IPS-NIHi11 (cell line): ENCODE data around the gene EGFL7.
"Not testable (repeated sequence)": the region's sequence is repeated elsewhere in the genome, so short reads cannot be mapped to it uniquely, and the experiment has no call there.

Source experiments
- DNase-seq: peaks from one replicate; pipeline ENCODE4 v3.0.0; 2012; ENCODE audit warnings: mixed read lengths, low spot score

The EGFL7 gene

DNA sequence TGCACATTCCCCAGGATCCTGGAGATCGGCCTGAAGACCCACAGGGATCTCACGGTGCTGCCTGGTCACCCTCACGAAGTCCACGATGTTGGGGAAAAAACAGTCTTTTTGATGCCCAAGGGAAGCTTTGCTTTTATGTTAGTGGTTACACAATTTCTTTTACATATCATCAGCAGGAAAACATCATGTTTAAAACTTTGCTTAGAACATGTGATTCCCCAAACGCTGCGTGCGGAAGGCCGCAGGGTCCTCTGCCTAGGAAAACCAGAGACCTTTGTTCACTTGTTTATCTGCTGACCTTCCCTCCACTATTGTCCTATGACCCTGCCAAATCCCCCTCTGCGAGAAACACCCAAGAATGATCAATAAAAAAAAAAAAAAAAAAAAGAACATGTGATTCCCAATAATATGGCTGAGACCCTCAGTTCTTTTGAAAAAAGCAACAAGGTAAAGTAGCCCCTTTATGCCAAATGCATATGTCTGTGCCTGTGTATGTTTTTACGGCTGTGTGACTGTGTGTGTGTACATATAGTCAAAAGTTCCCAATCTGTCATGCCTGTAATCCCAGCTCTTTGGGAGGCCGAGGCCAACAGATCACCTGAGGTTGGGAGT, 36.0 kb downstream of the EGFL7 start:
- no peak for DNase-seq

DNA sequence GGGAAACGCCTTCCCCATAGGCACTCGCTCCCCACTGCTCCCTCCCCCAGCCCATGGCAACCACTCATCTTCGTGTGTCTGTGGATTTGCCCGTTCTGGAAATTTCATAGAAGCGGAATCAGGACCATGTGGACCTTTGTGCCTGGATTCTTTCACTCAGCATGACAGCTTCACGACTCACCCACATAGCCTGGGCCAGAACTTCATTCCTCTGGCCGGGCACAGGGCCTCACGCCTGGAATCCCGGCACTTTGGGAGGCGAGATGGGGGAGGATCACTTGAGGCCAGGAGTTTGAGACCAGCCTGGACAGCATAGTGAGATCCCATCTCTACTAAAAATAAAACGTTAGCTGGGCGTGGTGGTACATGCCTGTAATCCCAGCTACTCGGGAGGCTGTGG, 37.6 kb downstream of the EGFL7 start:
- no peak for DNase-seq

DNA sequence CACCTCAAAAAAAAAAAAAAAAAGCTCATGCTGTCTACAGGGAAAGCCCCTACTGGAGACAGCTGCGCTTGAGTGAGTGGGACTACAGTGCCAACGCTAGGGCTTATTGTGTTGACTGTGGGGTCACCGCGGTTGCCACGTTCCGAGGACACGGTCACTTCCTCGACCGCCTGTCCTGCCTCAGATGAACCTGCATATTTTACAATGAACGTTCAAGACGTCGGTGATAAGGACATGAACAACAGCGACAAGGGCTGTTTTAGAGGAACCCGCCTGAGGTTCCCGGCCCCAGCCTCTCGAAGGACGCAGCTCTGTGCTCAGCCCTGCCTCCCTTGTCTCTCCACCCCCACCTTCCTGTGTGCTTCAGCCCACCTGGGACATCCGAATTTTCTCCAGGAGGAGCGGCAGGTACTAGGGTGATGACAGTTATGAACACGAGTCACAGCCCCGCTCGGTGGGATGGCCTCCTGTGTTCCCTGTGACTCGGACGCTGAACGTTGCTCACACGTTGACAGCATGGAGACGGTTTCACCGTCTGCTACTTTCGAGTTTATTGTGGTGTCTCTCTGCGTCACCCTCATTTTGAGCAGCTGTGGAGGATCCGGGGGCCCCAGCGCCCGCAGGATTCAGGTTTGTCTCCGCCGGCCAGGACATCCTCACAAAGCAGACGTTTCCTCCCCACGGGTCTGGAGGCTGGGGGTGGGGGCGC, 38.4 kb downstream of the EGFL7 start:
- no peak for DNase-seq

DNA sequence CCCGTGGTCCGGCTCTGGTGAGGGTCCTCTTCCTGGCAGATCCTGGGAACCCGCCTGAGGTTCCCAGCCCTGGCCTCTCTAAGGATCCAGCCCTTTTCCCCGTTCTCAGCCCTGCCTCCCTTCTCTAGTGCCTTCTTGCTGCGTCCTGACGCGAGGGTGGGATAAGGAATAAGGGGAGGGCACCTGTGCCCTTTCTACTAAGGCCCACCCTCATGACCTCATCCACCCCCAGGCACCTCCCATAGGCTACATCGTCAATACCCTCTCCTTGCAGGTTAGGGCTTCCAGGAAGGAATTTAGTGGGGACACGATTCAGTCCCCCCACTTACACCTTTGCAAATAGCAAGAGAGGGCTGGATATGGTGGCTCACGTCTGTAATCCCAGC, 38.9 kb downstream of the EGFL7 start:
- no peak for DNase-seq

DNA sequence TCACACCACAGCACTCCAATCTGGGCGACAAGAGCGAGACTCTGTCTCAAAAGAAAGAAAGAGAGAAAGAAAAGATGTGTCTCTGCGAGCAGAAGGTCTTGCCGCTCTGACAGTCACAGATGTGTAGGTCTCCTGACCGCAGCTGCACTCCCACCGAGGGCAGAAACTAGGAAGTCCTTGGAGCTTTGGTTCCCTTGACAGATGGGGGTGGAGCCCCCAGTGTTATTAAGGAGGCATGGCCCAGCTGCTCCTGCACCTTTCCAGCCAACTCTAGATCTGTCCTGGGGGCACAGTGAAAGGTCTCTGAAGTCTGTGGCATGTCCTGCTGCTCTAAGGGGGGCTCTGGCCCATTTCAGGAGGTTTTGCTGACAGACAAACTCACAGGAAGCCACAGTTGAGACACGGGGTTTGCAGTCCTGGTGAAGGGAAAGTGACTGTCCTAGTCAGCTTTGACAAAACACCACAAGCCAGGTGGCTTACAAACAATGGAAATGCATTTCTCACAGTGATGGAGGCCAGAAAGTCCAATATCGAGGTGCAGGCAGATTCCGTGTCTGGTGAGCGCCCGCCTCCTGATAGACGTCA, 40.7 kb downstream of the EGFL7 start:
- DNase-seq, result no peak

DNA sequence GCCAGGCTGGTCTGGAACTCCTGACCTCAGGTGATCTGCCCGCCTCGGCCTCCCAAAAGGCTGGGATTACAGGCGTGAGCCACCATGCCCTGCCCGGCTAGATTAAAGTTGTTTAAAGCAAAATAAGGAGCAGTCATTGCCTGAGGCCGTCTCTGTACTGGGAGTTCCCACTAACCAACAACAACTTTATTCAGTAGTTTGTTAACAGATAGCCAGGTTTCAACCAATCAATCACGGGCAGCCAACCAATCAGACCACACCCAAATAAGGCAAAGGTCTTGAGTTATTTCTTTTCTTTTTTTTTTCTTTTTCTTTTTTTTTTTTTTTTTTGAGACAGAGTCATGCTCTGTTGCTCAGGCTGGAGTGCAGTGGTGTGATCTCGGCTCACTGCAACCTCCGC, 42.0 kb downstream of the EGFL7 start:
- not testable (repeated sequence) for DNase-seq

DNA sequence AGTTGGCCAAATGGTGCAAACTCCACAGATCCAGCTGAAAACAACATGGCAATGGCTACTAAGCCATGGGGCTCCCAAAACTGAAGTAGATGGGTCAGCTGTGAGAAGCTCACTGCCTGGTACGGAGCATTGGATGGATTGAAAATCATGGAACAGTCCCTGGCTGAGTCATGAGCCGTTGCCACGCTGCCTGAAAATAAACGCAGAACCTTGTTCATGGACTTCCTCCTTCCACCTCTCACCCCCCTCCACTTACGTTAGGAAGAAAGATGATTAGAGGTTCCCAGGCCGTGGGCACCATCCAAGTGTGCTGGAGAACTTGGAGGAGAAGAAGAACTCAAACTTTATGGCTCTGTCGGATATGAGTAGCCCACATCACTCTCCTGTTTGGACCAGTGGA, 42.8 kb downstream of the EGFL7 start:
- DNase-seq, result no peak

DNA sequence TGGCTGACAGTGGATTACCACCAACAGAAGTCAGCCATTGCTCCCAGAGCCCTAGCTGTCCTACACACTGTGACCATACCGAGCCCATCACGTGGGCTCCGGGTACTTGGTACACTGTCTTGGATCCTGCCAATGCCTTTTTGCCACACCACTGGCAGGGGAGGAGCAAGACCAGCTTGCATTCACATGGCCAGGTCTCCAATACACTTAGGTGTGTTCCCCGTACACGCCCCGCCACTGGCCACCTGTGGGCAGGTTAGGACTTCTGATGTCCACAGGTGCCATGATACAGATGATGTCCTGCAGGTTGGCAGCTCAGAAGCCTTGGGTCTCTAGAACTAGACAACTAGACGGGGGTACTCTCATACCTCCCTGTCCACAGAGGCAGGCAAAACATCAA, 44.3 kb downstream of the EGFL7 start:
- no peak for DNase-seq

DNA sequence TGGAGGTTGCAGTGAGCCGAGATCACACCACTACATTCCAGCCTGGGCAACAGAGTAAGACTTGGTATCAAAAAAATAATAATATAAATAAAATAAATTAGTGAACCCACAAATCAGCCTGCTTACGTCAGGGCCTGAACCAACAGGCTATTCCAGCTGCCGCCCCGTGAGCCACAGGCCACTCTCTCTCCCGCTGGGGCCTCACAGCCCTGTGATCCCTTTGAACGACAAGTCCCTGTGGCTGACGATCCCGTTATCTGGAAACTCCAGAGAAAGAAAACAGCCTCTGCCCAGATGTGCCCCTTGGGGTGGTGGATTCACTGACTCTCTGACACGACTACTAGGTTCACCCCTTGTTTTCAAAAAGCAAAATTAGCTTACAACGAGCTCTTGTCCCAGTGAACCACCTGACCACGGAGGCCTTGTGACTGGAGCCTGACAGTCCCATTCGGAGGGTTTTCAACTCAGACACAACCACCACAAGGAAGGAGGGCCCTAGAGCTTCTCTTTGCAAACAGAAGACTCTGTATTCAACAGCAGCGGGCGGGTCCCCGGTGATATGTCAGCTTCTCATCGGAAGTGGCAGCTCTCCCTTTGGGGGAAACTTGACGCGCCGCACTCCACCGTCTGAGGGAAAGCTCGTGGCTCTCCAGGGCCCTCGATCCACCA, 45.3 kb downstream of the EGFL7 start:
- no peak for DNase-seq

DNA sequence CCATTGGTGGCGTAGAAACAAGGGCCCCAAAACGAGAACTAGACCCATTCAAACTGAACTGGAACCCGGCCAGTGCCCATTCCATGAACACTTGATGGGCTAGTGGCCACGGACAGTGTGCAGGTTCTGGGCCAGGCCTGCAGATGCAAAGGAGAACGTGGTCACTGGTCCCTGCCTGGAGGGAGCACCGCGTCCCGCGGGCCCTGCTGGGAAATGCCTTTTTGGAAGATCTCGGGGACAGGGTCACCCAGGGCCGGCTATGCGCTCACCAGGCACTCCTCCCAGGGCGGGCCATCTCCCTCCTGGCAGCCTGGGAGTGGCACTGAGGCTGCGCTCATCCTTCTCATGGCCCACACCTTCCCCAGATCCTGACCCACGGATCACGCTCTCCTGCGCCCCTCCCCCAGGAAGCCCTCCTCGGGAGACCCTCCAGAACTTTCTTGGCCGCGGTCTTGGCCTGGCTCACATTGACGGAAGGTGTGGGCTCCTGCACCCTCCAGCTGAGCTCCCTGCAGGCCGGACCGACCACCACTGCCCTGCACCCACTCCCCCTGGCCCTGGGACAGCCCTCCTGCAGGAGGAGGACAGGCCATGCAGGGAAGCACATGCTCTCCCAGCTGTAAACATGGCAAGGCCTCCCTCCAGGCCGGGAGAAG, 46.9 kb downstream of the EGFL7 start:
- no peak for DNase-seq

DNA sequence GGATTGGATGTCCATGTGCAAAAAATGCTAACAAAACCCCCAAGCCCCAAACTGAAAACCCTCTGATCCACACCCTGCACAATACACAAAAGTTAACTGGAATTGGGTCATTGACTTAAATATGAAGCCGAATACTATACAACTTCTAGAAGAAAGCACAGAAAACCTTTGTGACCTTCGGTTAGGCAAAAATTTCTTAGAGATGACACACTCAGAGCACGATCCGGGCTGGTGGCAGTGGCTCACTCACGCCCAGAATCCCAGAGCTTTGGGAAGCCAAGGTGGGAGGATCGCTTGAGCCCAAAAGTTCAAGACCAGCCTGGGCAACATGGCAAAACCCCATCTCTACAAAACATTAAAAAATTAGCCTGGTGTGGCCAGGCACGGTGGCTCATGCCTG, 47.8 kb downstream of the EGFL7 start:
- DNase-seq, result no peak

DNA sequence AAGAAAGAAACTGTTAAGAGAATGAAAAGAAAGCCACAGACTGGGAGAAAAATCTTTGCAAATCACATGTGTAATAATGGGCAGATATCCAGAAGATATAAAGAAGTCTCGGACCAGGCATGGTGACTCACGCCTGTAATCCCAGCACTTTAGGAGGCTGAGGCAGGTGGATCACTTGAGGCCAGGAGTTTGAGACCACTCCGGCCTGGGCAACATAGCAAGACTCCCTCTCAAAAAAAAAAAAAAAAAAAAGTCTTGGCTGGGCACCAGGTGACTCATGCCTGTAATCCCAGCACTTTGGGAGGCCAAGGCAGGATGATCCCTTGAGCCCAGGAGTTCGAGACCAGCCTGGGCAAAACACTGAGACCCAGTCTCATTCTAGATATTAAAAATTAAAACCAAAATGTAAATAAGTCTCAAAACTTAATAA, 48.5 kb downstream of the EGFL7 start:
- not testable (repeated sequence) for DNase-seq

DNA sequence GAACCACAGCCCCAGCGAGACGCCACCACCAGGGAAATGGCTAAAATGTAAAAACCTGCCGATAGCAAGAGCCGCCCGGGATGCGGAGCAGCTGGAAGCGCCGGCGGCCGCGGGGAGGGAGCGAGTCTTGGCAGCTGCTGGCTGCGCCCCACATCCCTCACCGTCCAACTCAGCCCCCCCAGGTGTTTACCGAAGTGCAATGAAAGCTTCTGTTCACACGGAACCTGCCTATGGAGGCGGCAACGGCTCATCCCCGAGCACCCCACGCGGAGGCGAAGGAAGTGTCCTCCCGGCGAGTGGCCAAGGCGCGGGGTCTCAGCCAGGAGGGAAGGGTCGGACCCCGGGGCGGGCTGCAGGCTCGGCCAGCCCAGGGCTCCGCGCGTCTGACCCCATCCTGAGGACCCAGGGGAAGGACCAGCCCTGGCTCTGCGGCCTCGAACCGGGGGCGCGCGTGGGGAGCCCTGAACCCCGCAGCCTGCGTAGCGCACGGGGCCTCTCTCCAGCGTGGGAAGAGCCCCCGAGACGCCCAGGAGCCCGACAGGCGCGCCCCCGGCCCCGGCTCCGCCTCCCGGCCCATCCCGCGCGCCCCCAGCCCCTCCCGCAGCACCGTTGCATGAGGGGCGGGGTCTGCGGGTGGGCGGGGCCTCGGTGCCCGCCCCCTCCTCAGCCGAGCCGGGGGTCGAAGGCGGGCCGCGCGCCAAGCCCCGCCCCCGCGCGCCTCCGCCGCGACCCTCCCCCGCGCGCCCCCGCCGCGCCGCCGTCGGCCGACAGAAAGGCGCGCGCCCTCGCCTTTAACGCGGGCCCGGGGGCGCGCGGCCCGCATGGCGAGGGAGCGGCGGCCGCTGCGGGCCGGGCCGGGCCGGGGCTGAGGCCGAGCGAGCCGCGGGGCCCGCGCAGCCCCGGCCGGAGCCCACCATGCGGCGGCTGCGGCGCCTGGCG, 49.3 kb downstream of the EGFL7 start, which contains the start of gene DIPK1B:
Gene DIPK1B (plus strand): TSS at position 822 of the 939 bp plus-strand sequence. CDS start 94 bp downstream, at position 916.
- DNase-seq, result peak; percentile 99

DNA sequence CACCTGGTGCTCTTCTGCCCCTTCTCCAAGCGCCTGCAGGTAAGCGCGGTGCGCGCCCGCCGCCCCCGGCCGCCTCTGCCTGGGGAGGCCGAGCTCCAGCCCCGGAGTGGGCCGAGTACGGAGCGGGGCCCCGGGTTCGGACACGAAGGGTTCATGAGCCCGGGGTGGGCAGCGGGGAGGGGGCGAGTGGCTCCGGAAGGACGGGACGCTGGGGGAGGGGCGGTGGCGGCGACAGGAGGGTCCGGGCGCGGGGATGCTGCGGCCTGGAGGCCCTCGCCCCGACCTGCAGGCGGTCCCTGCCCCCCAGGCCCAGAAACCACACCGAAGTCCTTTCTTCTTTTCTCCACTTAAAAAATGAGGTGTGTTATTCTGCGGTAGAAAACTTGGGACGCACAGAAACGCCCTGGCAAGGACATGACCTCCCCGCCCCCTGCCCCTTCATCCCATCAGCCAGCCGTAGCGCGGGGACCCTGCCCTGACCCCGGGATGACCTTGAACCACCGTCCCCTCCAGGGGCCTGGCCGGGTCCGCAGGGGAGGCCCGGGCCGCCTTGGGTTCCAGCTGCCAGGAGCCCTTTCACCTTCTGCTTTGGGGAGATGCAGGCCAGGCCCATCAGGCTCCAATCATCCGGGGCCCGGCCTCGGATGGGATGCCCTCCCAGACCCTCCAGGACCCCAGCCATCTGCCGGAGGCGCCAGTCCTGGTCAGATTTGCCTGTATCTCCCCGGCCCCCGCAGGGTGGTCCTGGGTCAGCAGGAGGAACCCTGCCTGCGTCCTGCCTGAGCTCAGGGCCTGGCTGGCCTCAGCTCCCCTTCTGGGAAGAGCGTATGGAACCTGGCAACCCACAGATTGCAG, 50.2 kb downstream of the EGFL7 start:
- DNase-seq, result peak; percentile 65

DNA sequence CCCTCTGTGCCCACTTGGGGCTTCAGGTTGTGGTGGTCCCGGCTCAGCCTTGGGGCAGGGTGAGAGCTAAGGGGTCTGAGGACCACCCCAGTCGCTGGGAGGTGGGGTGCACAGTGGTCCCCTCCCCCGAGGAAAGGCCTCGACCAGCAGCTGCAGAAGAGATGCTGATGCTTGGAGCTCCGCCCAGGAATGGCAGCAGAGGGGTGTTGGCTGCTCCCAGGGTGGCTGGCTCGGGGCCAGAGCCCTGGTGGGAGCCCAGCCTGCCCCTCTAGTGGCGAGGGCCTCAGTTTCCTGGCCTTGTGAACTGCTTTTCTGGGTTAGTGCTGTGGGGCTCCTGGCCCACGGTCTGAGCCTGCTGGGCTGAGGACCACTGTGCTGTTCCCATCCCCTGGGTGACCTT, 50.8 kb downstream of the EGFL7 start:
- DNase-seq, result no peak

DNA sequence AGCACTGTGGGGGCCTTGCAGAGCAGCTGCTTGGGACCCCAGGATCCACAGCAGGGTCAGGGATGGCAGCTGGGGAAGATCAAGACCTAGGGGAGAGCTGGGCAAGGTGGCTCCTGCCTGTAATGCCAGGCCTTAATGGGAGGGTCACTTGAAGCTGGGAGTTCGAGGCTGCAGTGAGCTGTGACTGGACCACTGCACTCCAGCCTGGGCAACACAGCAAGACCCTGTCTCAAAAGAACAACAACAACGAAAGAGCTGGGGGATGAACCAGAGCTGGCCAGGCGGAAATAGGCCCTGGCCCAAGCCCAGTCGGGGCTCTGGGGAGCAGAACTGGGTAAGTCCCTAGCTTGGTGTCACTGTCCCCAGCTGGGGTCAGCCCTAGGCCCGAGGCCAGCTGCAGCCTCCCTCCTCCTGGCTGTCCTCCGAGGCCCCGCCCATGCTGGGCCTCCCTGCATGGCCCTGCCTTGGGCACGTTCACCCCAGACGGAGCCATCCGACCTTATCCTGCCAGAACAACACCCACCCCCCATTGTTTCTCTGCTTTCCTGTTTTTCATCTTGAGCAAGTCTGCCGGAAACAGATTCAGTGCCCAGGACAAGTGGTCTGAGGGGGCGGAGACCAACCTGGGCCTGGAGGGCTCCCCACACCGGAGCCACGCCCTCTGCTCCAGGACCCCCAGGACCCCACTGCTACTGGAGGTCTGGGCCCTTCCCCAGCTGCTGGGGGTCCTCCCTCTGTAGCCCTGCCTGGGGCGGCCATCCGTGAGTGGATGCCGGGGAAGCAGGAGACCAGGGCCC, 51.6 kb downstream of the EGFL7 start:
- no peak for DNase-seq

DNA sequence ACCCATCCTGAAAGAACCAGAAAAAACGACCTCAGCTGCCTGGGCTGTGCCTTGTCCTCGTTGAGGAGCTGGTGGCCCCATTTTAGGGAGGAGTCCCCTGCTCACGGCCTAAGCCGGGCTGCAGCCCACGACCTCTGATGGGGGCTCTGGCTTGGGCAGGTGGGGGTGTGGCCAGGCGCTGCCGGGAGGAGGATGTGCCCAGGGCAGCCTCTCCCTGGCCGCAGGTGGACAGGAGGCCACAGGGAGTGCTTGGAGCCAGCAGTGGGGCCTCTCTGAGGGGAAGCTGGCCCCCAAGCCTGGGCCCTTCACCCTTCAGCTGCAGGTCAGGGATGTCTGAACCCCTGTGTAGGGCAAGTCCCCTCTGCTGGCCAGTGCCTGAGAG, 52.2 kb downstream of the EGFL7 start:
- DNase-seq, result no peak

DNA sequence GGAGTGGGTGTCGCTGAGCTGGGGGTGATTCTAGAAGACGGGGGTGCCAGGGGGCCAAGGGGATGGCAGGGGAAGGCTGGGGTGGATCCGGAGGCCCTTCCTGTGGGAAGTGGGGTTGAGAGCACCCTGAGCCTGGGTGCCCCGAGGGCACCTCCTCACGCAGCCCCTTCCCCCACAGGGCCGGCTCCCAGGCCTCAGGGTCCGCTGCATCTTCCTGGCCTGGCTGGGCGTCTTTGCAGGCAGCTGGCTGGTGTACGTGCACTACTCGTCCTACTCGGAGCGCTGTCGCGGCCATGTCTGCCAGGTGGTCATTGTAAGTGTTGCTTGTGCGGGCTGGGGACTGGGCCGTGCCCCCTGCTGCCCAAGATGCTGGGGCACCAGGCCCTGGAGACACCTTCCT, 54.7 kb downstream of the EGFL7 start:
- DNase-seq, result no peak

DNA sequence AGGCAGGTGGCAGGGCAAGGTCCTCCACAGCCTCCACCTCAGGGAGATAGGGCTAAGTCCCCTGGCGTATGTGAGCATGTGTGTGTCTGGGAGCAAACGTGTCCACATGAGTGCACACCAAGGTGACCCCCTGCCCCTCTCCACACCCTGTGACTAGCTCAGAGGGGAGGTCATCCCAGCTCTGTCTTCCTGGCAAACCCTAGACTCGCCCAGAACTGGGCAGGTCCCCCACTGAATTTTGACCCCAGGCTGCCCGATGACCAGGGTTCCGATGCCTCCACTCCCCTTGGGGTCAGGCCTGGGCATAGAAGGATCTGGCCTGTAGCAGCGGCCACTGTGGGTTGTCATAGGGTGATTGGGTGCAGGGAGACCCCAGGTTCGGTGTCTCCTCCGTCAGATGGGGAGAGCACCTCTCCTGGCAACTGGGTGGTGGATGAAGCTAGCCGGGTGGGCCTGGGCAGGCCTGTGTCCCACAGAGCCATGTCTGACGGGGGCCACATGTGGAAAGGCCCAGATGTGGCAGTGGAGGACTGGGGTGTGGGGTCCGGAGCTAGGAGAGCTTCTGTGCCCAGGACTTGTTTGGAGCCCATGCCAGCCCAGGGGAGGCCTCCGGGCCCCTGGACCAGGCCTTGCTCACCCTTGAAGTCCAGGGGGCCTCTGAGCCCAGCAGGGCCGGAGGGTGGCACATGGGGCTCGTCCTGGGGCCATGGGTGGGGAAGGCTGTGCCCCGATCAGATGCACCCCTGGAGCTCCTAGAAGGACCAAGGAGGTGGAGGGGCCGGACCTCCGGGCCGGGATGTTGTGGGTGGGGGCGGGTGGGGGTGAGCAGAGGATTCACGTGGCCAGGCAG, 55.9 kb downstream of the EGFL7 start:
- DNase-seq, result no peak
